SJSA1 (cell line): ENCODE data around the gene UBAP2. TPM values are rescaled to one million over a fixed set of nuclear protein-coding genes. Genes with fewer than 3 reads are reported as not detected.

ENCODE experiments used
- DNase-seq, 2 experiments: peaks; one replicate each; pipeline ENCODE4 v3.0.0-alpha.2; 2015 to 2020; ENCODE audit warnings: low spot score in 2 of 2, low read depth in 1 of 2
- H3K27ac ChIP-seq: fragments of 250-450 bp; sonication (Bioruptor Pico); 2 replicates; pipeline ENCODE4 v1.5.1; 2020; ENCODE audit warnings: mild to moderate bottlenecking, moderate library complexity
- H3K27me3 ChIP-seq: fragments of 250-450 bp; sonication (Bioruptor Pico); replicated peaks from 2 replicates; pipeline ENCODE4 v1.5.1; 2020; ENCODE audit warnings: mild to moderate bottlenecking, moderate library complexity
- H3K36me3 ChIP-seq: fragments of 250-450 bp; sonication (Bioruptor Pico); 2 replicates; pipeline ENCODE4 v1.5.1; 2020; ENCODE audit warnings: mild to moderate bottlenecking
- H3K4me1 ChIP-seq: fragments of 250-450 bp; sonication (Bioruptor Pico); replicated peaks from 2 replicates; pipeline ENCODE4 v1.6.1; 2021; ENCODE audit warnings: mild to moderate bottlenecking
- H3K4me3 ChIP-seq: fragments of 250-450 bp; sonication (Bioruptor Pico); 2 replicates; pipeline ENCODE4 v1.5.1; 2020; ENCODE audit warnings: mild to moderate bottlenecking
- H3K9me3 ChIP-seq: fragments of 250-450 bp; sonication (Bioruptor Pico); replicated peaks from 2 replicates; pipeline ENCODE4 v1.5.1; 2020; ENCODE audit warnings: mild to moderate bottlenecking
- total RNA-seq: library from RNA; depleted of rRNA; stranded (reverse); fragments of >200 nt; shearing (Covaris generic); gene quantifications from 2 replicates; pipeline ENCODE4 v1.2.3, GENCODE V29; 2014

UBAP2 gene
- total RNA-seq, 1 experiment from 2014 or later: 10.7 TPM

DNA sequence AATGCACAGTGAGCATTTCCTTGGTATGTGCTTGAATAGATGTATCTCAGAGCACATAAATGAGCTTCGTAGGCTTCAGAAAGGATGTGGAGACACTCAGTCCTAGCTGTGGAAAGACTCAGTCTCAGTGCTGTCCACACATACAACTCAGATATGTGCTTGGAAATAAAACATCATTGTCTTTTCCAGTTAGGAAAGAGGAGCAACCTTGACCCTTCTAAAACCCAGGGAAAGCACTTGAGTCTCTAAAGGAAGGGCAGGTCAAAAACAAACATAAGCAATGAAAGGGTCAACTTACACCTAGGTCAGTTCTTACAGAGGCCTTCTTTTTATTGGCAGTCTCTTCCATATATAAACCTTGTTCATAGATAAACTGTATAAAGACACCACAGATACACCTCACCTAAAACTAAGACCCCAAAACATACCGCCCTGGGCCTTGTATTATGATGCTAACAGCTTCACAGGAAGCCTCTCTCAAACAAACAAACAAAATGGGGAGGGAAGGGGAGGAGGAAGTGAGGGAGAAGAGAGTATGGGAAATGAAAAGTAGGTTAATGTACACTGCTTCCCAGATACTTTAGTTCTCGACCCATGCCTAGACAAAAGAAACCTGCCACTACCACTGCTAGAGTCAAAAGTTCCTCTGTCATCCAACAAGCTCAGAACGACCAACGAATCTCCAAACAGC lies 114.4 kb downstream of the UBAP2 start:
- no peak overlapping the region for H3K27ac ChIP-seq
- no peaks in the 10 kb centered on the region for H3K4me1 ChIP-seq
- H3K4me3 ChIP-seq: no peak overlapping the region
- peaks cover 24% of the 10 kb centered on the region for H3K36me3 ChIP-seq
- no peak for DNase-seq
- H3K9me3 ChIP-seq: no peaks in the 10 kb centered on the region
- H3K27me3 ChIP-seq: no peaks in the 10 kb centered on the region

DNA sequence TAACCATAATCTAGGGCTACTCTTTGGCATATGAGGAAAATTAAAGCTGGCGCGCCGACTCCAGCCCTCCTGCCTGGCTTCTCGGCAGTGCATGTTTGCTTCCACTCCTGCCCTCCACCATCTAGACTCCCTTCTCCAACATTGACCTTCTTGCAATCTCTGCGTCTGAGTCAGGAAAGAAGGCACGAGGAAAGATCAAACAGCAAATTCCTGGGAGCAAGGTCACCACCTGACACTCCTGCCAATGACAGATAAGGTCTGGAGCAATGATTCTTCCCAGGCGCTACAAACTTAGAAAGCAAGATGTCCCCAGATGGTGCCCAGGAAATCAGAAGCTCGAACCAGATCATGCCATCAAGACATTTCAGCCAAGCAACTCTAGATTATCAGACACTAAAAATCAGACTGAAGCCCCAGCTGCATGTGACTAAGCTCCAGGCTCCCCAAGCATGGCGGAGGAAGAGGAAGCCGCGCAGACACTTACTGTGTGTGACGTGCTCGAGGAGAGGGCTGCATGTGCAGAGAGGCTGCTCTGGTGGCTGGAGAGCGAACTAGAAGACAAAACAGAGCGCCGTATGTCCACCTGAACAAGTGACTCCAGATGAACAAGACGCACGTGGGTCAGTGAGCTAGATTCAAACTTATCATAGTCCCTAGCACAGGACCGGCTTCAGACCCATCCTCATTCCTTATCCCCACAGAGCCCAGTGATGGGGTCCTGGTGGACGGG lies 116.4 kb downstream of the UBAP2 start:
- H3K4me1 ChIP-seq: no peaks in the 10 kb centered on the region
- H3K27ac ChIP-seq: no peak overlapping the region
- no peaks in the 10 kb centered on the region for H3K27me3 ChIP-seq
- DNase-seq: no peak
- no peaks in the 10 kb centered on the region for H3K9me3 ChIP-seq
- H3K4me3 ChIP-seq: no peak overlapping the region
- peaks cover 35% of the 10 kb centered on the region for H3K36me3 ChIP-seq

DNA sequence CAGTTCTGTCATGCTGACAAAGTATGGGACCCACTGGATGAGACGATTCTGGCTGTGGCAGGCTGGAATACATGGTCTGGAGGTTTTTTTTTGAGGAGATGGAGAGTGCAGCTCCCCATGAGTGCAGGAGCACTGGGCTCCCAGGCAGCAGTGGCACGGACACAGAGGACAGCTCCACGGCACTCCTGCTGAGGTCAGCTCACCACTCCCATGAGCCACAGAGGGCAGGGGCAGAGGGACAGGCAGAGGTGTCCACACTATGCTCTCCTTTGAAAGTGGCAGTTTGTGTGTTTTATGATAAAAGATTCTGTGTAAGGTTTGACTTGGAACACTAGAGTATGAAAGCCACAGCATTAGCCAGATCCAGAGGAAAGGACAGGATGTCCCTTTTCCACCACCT lies 117.4 kb downstream of the UBAP2 start:
- H3K36me3 ChIP-seq: peaks cover 44% of the 10 kb centered on the region
- H3K4me3 ChIP-seq: no peak overlapping the region
- no peaks in the 10 kb centered on the region for H3K27me3 ChIP-seq
- no peak overlapping the region for H3K27ac ChIP-seq
- no peak for DNase-seq
- no peaks in the 10 kb centered on the region for H3K9me3 ChIP-seq
- no peaks in the 10 kb centered on the region for H3K4me1 ChIP-seq

DNA sequence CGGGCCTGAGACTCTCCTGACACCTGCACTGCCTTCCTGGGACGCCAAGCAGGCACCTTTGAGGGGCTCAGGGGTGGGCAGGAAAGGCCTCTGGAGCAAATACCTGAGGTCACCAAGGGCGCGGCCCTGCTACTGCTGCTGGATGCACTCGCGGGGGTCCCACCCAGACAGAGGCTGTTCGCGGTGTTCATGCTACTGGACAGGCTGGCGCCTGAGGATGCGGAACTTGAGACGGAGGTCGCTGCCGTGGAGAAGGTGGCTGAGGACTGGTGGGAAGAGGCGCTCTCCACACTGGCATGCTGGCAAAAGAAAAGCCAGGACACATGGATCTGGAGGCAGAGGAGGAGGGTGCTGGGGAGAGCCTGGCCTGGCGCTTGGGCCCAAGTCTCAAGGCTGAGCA lies 121.0 kb downstream of the UBAP2 start:
- no peak overlapping the region for H3K4me3 ChIP-seq
- no peaks in the 10 kb centered on the region for H3K27me3 ChIP-seq
- no peak overlapping the region for H3K27ac ChIP-seq
- no peaks in the 10 kb centered on the region for H3K4me1 ChIP-seq
- no peaks in the 10 kb centered on the region for H3K9me3 ChIP-seq
- no peak for DNase-seq
- H3K36me3 ChIP-seq: peaks cover 49% of the 10 kb centered on the region

DNA sequence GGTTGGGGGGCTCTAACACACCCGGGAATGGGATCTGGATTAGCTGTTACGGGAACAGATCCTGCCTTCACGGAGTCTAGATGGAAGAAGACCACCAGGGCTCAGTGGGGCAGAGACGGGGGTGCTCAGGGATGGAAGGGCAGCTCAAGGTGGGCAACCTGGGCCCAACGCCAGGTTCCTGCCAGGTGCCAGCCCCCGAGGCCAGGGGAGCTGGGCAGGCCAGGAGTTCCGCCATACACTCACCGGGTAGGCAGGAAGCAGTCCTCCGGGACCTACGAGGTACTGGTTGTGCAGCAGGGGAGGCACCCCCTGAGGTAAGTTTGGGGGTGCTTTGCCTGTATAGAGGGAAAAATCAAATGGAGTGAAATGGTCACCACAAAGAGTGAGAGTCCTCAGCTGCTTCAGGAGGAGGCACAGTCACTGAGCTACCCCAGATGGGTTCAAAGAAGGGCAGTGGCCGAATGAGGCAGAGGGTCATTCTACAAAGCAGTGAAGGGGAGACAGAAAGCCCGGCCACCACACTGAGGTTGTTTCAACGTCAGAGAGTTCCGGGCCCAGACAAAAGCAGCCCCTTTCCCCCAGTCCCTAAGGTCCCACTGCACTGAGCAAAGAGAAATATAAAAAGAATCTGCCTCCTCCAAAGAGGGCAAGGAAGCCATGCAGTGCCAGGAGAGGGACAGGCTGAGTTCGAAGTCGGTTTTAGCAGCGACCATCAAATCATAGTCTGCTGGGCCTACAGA lies 121.8 kb downstream of the UBAP2 start:
- no peak for DNase-seq
- Histone ChIP-seq H3K4me1 (no peaks in the 10 kb centered on the region), H3K27me3 (no peaks in the 10 kb centered on the region), H3K27ac (no peak overlapping the region), H3K9me3 (no peaks in the 10 kb centered on the region), H3K4me3 (no peak overlapping the region), H3K36me3 (peaks cover 57% of the 10 kb centered on the region)

DNA sequence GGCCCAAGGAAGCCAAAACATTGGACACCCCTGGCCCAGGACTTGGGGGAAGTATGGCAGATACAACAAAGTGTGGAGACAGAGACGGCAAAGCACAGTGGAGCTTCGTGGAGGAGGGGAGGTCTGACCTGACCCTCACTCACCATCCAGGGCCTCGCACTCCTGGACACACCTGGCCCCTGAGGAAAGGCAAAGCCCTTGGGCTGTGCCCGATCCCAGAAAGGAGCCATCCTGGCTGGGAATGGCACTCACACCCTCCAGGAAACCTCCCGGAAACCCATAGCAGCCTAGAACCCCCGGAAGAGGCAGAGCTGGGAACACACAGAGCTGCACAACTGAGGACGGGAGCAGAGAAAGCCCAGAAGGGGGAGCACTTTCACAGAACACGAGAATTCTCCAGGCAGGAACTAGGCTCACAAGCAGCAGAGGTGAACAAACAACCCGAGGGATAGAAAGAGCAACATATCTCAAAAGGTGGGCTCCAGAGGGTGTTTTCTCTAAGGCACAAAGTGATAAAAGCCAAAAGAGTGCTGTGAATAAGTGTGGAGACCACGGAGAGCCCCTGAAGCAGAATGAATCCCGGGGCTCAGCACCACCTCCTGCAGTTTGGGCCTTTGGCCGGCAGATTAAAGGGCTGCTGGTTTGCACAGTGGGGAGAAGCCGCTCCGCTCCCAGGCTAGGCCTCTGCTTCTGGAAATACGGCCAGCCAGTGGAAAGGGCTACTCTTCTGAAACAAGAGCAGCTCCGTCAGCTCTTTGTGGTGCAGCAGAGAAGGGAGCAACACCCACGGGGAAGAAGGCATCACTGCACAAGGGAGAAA lies 123.5 kb downstream of the UBAP2 start:
- H3K27ac ChIP-seq: no peak overlapping the region
- peak in 1 of 2 experiments; percentile 19 for DNase-seq

DNA sequence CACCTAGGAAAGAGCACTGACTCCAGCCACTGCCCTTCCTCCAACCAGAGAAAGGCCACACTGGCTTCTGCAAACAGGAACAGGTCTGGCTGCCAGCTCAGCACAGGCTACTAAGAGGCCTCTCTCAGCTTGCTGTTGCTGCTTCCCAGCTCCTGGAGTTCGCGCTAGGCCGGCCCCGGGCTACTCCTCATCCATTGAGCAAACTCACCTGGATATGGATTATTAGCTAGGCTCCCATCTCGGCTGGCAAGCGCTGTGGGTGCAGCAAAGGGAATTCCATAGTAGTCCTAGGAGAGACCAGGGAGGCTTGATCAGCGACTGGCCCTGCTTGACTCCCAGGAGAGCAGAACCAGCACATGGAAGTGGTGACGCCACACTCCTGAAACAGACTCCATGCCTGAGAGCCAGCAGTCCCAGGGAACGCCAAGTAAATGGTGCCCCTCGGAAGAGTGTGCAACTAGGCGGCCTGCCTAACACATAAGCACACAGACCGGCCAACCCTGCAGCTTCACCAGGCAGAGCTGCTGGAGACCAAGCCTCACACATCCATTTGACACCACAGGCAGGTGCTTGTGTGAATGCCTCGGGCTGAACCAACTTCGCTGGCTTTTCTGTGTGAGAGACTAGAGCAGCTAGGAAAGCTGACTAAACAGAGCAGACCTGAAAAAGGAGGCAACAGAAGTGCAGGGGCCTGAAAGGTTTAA lies 124.5 kb downstream of the UBAP2 start:
- Histone ChIP-seq H3K4me1 (no peaks in the 10 kb centered on the region), H3K4me3 (no peak overlapping the region), H3K27me3 (no peaks in the 10 kb centered on the region), H3K9me3 (no peaks in the 10 kb centered on the region), H3K27ac (no peak overlapping the region), H3K36me3 (peaks cover 81% of the 10 kb centered on the region)
- DNase-seq: no peak

More for the DNA sequence above, 123.5 kb downstream of the UBAP2 start:
- H3K27me3 ChIP-seq: no peaks in the 10 kb centered on the region
- no peak overlapping the region for H3K4me3 ChIP-seq
- H3K9me3 ChIP-seq: no peaks in the 10 kb centered on the region
- H3K36me3 ChIP-seq: peaks cover 74% of the 10 kb centered on the region
- H3K4me1 ChIP-seq: no peaks in the 10 kb centered on the region

DNA sequence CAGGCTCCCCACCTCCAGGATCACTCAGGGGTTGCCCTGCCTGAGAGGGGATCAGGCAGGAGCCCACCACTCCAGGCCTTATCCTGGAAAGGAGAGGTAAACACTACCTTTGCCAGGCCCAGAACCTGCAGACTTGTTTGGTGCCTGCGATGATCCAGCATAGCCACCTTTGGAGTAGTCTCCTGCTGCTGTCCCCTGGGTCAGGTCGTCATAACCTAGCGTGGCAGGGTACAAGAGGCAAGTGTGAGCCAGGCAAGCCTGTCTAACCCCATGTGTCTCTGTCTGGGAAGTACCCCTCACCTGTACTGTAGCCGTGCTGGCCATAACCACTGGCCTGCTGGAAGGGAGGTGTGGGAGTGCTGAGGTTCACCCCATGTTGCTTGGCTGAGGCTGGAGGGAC lies 125.6 kb downstream of the UBAP2 start:
- no peak overlapping the region for H3K27ac ChIP-seq
- no peaks in the 10 kb centered on the region for H3K4me1 ChIP-seq
- no peaks in the 10 kb centered on the region for H3K9me3 ChIP-seq
- peaks cover 85% of the 10 kb centered on the region for H3K36me3 ChIP-seq
- DNase-seq: no peak
- no peak overlapping the region for H3K4me3 ChIP-seq
- no peaks in the 10 kb centered on the region for H3K27me3 ChIP-seq

DNA sequence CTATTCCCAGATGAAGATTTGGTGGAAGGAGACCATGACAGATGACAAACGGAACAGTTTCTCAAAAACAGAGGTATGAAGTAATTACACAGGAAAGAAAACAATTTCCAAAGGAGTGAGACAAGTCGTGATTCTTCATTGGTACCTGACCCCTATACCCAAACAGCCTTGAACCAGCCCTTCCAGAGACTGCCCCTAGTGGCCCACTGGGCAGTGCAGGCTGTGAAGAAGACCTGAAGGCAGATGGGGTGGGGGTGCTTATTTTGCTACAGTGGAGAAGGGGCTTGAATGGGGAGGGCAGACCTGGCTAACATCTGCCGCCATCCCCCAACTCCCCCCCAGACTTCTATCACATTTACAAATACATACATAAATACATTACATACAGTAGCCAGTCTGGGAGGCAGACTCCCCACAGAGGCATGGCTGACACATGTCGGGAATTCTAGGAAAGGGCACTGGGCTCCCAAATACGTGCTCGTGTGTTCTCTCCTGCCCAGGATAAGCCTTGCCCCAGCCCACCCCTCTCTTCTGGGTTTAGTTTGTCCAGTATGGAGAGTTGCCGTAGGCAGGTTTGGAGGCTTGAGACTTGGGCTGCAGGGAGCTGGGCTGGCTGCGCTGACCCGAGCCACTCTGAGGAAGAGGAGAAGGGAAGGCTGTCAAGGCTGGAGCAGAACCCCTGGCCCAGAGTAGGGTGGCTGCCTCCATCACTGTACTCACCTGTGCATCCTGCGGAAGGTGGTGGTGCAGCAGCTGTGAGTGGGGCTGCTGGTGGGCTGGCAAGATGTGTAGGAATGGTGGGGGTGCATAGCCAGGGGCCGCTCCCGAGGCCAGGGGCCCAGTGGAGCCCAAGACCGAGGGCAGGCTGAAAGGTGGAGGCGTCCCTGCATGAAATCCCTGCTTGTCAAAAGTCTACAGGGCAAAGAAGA lies 126.5 kb downstream of the UBAP2 start:
- Histone ChIP-seq H3K9me3 (no peaks in the 10 kb centered on the region), H3K36me3 (peaks cover 82% of the 10 kb centered on the region)
- no peak for DNase-seq

DNA sequence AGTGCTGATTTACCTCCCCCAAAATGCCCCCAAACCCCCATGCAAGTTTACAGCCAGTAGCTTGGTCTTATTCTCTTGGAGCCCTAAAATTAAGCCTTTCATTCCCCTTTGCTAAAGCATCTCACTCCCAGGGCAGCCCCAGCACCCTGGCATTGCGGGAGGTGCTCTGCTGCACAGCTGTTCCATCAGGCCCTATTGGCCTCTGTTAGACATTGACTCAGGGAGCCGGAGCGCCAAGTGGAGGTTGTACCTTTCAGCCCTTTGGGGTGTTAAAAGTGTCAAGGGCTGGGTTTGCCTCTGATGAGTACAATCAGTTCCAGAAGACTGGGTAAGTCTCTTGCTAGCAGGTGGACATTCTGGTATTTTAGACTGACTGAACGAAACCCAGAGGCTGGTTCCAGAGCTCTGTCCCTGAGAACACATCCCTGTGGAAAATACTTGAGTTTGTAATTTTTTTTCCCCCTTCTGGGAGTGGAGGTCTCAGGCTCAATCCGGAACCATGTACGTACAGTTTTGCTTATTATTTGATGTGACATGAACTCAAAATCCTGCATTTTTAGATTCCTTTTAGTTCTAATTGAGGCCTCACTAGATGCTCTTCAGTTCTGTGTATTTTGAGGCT lies 129.3 kb downstream of the UBAP2 start:
- Histone ChIP-seq H3K4me1 (no peaks in the 10 kb centered on the region), H3K9me3 (no peaks in the 10 kb centered on the region), H3K36me3 (peaks cover 67% of the 10 kb centered on the region), H3K4me3 (no peak overlapping the region), H3K27me3 (no peaks in the 10 kb centered on the region), H3K27ac (no peak overlapping the region)
- no peak for DNase-seq

More for the DNA sequence above, 126.5 kb downstream of the UBAP2 start:
- Histone ChIP-seq H3K27ac (no peak overlapping the region), H3K4me3 (no peak overlapping the region), H3K4me1 (no peaks in the 10 kb centered on the region), H3K27me3 (no peaks in the 10 kb centered on the region)

DNA sequence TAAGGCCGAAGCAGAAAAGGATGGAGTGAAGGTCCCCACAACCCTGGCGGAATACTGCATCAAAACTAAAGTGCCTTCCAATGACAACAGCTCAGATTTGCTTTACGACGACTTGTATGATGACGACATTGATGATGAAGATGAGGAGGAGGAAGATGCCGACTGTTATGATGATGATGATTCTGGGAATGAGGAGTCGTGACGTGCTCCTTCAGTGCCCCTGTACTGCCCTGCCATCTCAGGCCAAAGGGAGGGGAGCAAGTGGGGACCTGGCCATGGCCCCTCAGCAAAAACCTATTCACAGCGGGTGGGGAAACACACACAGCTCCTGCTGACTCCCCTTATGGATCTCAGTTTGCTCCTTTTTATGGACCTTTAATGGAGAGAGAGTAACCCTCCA lies 131.7 kb downstream of the UBAP2 start:
- no peak for DNase-seq
- Histone ChIP-seq H3K9me3 (no peaks in the 10 kb centered on the region), H3K27ac (no peak overlapping the region), H3K4me1 (no peaks in the 10 kb centered on the region), H3K36me3 (peaks cover 55% of the 10 kb centered on the region), H3K4me3 (no peak overlapping the region), H3K27me3 (no peaks in the 10 kb centered on the region)
